SK-N-SH (cell line): ENCODE measurements around the gene PCARE. TPM values are rescaled to one million over a fixed set of nuclear protein-coding genes. Genes with fewer than 3 reads are reported as not detected.

Source experiments
- CTCF ChIA-PET: fragments of 300-600, 350-600 bp; formaldehyde crosslinking; extraction: SDS; loops from one replicate; lab custom pipeline; 2021; lab: Yijun Ruan, JAX
- POLR2A ChIA-PET: fragments of 350-600 bp; sonication (Branson Sonifier 250); formaldehyde crosslinking; extraction: SDS; loops from one replicate; lab custom pipeline; 2020; ENCODE audit warnings: antibody characterized with exemption, inconsistent platforms; lab: Yijun Ruan, JAX
- DNase-seq: peaks from one replicate; pipeline ENCODE4 v3.0.0; 2012
- H2AFZ ChIP-seq: fragments of 200-600 bp; sonication (generic); 2 replicates; pipeline ENCODE4 v1.8.1; 2016; ENCODE audit warnings: antibody characterized with exemption, mild to moderate bottlenecking, low read depth
- H3F3A ChIP-seq: fragments of 200-600 bp; sonication (generic); replicated peaks from 2 replicates; pipeline ENCODE3; 2016; ENCODE audit warnings: antibody characterized with exemption, mild to moderate bottlenecking; ENCODE audit not compliant: insufficient read depth
- H3K27ac ChIP-seq, 2 experiments: fragments of 200-500 bp in 1 of 2; fragments of 200-600 bp in 1 of 2; sonication (Bioruptor generic) in 1 of 2; sonication (generic), shearing (Covaris generic) in 1 of 2; 2 replicates each; pipeline versions ENCODE4 v1.5.1 to v1.6.1; 2014 to 2016; ENCODE audit warnings: low read depth in 2 of 2, inconsistent platforms in 1 of 2, low read length in 1 of 2, mild to moderate bottlenecking in 1 of 2, mixed read lengths in 1 of 2
- H3K27me3 ChIP-seq: fragments of 200-600 bp; sonication (generic), shearing (Covaris generic); 2 replicates; pipeline ENCODE4 v1.6.1; 2016; ENCODE audit warnings: mixed run types; ENCODE audit not compliant: insufficient read depth
- H3K36me3 ChIP-seq, 2 experiments: fragments of 200-500 bp in 1 of 2; fragments of 200-600 bp in 1 of 2; sonication (Bioruptor generic) in 1 of 2; sonication (generic) in 1 of 2; replicated peaks in 1 of 2; 2 replicates each; pipeline versions ENCODE3 to v1.5.1; 2014 to 2016; ENCODE audit warnings: low read length in 1 of 2, mild to moderate bottlenecking in 1 of 2; ENCODE audit not compliant: insufficient read depth in 2 of 2, control insufficient read depth in 1 of 2
- H3K4me1 ChIP-seq, 2 experiments: fragments of 200-500 bp in 1 of 2; fragments of 200-600 bp in 1 of 2; sonication (Bioruptor generic) in 1 of 2; sonication (generic), shearing (Covaris generic) in 1 of 2; 2 replicates each; pipeline versions ENCODE4 v1.5.1 to v1.6.1; 2014 to 2016; ENCODE audit warnings: low read depth in 1 of 2, low read length in 1 of 2, mixed run types in 1 of 2; ENCODE audit not compliant: insufficient read depth in 2 of 2, control insufficient read depth in 1 of 2
- H3K4me2 ChIP-seq: fragments of 200-600 bp; sonication (generic), shearing (Covaris generic); 2 replicates; pipeline ENCODE4 v1.6.1; 2017; ENCODE audit warnings: mixed run types
- H3K4me3 ChIP-seq, 2 experiments: fragments of 200-500 bp in 1 of 2; fragments of 200-600 bp in 1 of 2; sonication (Bioruptor generic) in 1 of 2; sonication (generic), shearing (Covaris generic) in 1 of 2; 2 replicates each; pipeline versions ENCODE4 v1.5.1 to v1.8.1; 2014 to 2016; ENCODE audit warnings: low read depth in 2 of 2, inconsistent platforms in 1 of 2, low read length in 1 of 2, mild to moderate bottlenecking in 1 of 2, mixed read lengths in 1 of 2, moderate library complexity in 1 of 2
- H3K79me2 ChIP-seq: fragments of 200-600 bp; sonication (generic); 2 replicates; pipeline ENCODE4 v1.8.1; 2017; ENCODE audit warnings: mild to moderate bottlenecking; ENCODE audit not compliant: insufficient read depth
- H3K9ac ChIP-seq: fragments of 200-600 bp; sonication (generic); 2 replicates; pipeline ENCODE4 v1.6.1; 2017; ENCODE audit warnings: mixed run types
- H3K9me2 ChIP-seq: fragments of 200-600 bp; sonication (generic); 2 replicates; pipeline ENCODE4 v1.6.1; 2017; ENCODE audit warnings: mixed run types
- H3K9me3 ChIP-seq: fragments of 200-600 bp; sonication (generic); 2 replicates; pipeline ENCODE4 v1.6.1; 2017; ENCODE audit warnings: mixed run types, mild to moderate bottlenecking, moderate library complexity
- H4K20me1 ChIP-seq: fragments of 200-600 bp; sonication (generic); 2 replicates; pipeline ENCODE4 v1.6.1; 2017; ENCODE audit warnings: mild to moderate bottlenecking, mixed run types; ENCODE audit not compliant: insufficient read depth
- CTCF ChIP-seq: fragments of 200-600 bp; sonication (generic); IDR thresholded peaks from 2 replicates; pipeline ENCODE4 v1.6.1; 2017; ENCODE audit warnings: antibody characterized with exemption, mild to moderate bottlenecking, moderate library complexity
- ELF1 ChIP-seq: IDR thresholded peaks from 2 replicates; pipeline ENCODE4 v1.4.0; 2012
- EP300 ChIP-seq, 2 experiments: IDR thresholded peaks; 2 replicates each; pipeline versions ENCODE4 v1.4.0 to v1.6.1; 2012; ENCODE audit warnings: borderline replicate concordance in 1 of 2, low read depth in 1 of 2, low read length in 1 of 2
- EZH2phosphoT487 ChIP-seq: fragments of 200-600 bp; sonication (generic); IDR thresholded peaks from 2 replicates; pipeline ENCODE4 v1.6.1; 2017; ENCODE audit warnings: low read depth, mixed run types, mild to moderate bottlenecking, antibody characterized with exemption, moderate library complexity, borderline replicate concordance
- FOSL2 ChIP-seq: IDR thresholded peaks from 2 replicates; pipeline ENCODE4 v1.4.0; 2012; ENCODE audit warnings: low read depth, mild to moderate bottlenecking, moderate library complexity, borderline replicate concordance
- FOXJ3 ChIP-seq: sonication (generic); formaldehyde crosslinking; IDR thresholded peaks from 2 replicates; pipeline ENCODE4 v1.5.1; 2020; ENCODE audit warnings: mild to moderate bottlenecking, missing genetic modification reagents
- IRF3 ChIP-seq: fragments of 150-350 bp; IDR thresholded peaks from 2 replicates; pipeline ENCODE4 v1.6.1; 2016; ENCODE audit warnings: mild to moderate bottlenecking, low read depth, low read length
- MEF2A ChIP-seq: IDR thresholded peaks from 2 replicates; pipeline ENCODE4 v1.4.0; 2012; ENCODE audit warnings: low read depth, borderline replicate concordance
- MXI1 ChIP-seq: IDR thresholded peaks from 2 replicates; pipeline ENCODE4 v1.6.1; 2012; ENCODE audit warnings: mild to moderate bottlenecking, low read depth, low read length, improper control_type of control experiment
- PBX3 ChIP-seq: IDR thresholded peaks from 2 replicates; pipeline ENCODE4; 2012
- POLR2AphosphoS5 ChIP-seq: IDR thresholded peaks from 2 replicates; pipeline ENCODE4 v1.6.1; 2012; ENCODE audit warnings: low read depth, low read length
- RXRA ChIP-seq: IDR thresholded peaks from 2 replicates; pipeline ENCODE4 v1.4.0; 2012; ENCODE audit warnings: low read depth, mild to moderate bottlenecking, borderline replicate concordance
- SIN3A ChIP-seq: IDR thresholded peaks from 2 replicates; pipeline ENCODE4 v1.6.1; 2012; ENCODE audit warnings: low read depth, mild to moderate bottlenecking, low read length, moderate library complexity, borderline replicate concordance
- SMC3 ChIP-seq: IDR thresholded peaks from 2 replicates; pipeline ENCODE4 v1.6.1; 2012; ENCODE audit warnings: low read depth, low read length, improper control_type of control experiment
- TAF1 ChIP-seq: IDR thresholded peaks from 2 replicates; pipeline ENCODE4 v1.6.1; 2012; ENCODE audit warnings: low read depth, mild to moderate bottlenecking, low read length, moderate library complexity, borderline replicate concordance
- TCF12 ChIP-seq: IDR thresholded peaks from 2 replicates; pipeline ENCODE4 v1.4.0; 2012
- USF1 ChIP-seq: IDR thresholded peaks from 2 replicates; pipeline ENCODE4 v1.4.0; 2012; ENCODE audit warnings: low read depth, borderline replicate concordance
- USF2 ChIP-seq: fragments of 150-350 bp; IDR thresholded peaks from 2 replicates; pipeline ENCODE4 v1.6.1; 2017; ENCODE audit warnings: antibody characterized with exemption, low read length, low read depth, borderline replicate concordance
- YY1 ChIP-seq: IDR thresholded peaks from 2 replicates; pipeline ENCODE4 v1.4.0; 2012; ENCODE audit warnings: low read depth, mild to moderate bottlenecking
- WGBS: methylation state at CpG from one replicate; pipeline ENCODE4 v1.1.6; 2017; ENCODE audit warnings: low lambda C conversion rate; 5-methylcytosine and 5-hydroxymethylcytosine counted together
- polyA plus RNA-seq, 3 experiments: library from polyadenylated mRNA; depleted of rRNA; stranded (reverse); fragments of >200 nt; gene quantifications; 2 replicates each; pipeline ENCODE4 v1.2.3, GENCODE V29; 2012

PCARE gene
- polyA plus RNA-seq, 1 of the 3 experiments (the other 2 are of a cell fraction), result not detected

- no peak for TF ChIP-seq USF2
- no peak for TF ChIP-seq PBX3
- no peak for TF ChIP-seq POLR2AphosphoS5
- TF ChIP-seq MXI1, result no peak
- no peak for TF ChIP-seq IRF3
- TF ChIP-seq, all 33 proteins: peak for 0
Observed at GRCh38 chr2:29082804-29083495, 8.6 kb upstream of the PCARE start (continued).

- Histone ChIP-seq H3K27me3 (no peaks in the 10 kb centered on the region), H3F3A (no peaks in the 10 kb centered on the region), H3K79me2 (no peaks in the 10 kb centered on the region), H4K20me1 (no peaks in the 10 kb centered on the region), H3K9ac (no peak overlapping the region), H3K9me2 (no peaks in the 10 kb centered on the region), H3K4me3 (no peak overlapping the region), H3K27ac (no peak overlapping the region), H3K4me1 (peaks cover 0 to 5% of the 10 kb centered on the region in 2 experiments; a peak in 2 of 4 replicates), H3K36me3 (no peaks in the 10 kb centered on the region), H3K9me3 (no peaks in the 10 kb centered on the region), H2AFZ (no peak overlapping the region), H3K4me2 (no peak overlapping the region)
- ChIA-PET POLR2A (no interaction called here), CTCF (interaction anchor here (1.2 kb wide), 2 partner anchors 15 to 39 kb away, joined by 3 read pairs; no protein-coding TSS in a partner anchor)
- WGBS, result 64% methylated on average over 10 of the region's 12 CpGs
- DNase-seq, result no peak
- no peak for TF ChIP-seq SIN3A
- TF ChIP-seq EZH2phosphoT487, result no peak
- TF ChIP-seq ELF1, result no peak
- no peak for TF ChIP-seq EP300 (IDR thresholded peaks at IDR 0.05; ENCODE audit: borderline replicate concordance in 1 of 2, low read depth in 1 of 2, low read length in 1 of 2)
- no peak for TF ChIP-seq SMC3
- no peak for TF ChIP-seq CTCF
- TF ChIP-seq MEF2A, result no peak
- TF ChIP-seq RXRA, result no peak
- TF ChIP-seq TAF1, result no peak
- no peak for TF ChIP-seq POLR2AphosphoS5
- TF ChIP-seq MXI1, result no peak
- TF ChIP-seq FOXJ3 (CRISPR knock-in tag), result no peak
- no peak for TF ChIP-seq IRF3
- no peak for TF ChIP-seq USF1
- TF ChIP-seq TCF12, result no peak
- TF ChIP-seq YY1, result no peak
- no peak for TF ChIP-seq FOSL2
- no peak for TF ChIP-seq USF2
Observed at GRCh38 chr2:29080886-29081743, 6.8 kb upstream of the PCARE start.
